Hematopoietic multipotent progenitor cell treated with erythropoietin and hydrocortisone succinate and interleukin-3 and kit ligand, for 8 days (in vitro differentiated cells): ENCODE data around the gene UST.

ENCODE experiments used
- DNase-seq: peaks from one replicate; pipeline ENCODE4 v3.0.0-alpha.2; 2015

The UST gene

GRCh38 chr6:148746363-148747144 lies at the start of gene UST:
Gene UST, plus strand, starts transcription at chr6:148747030. Its CDS starts 401 bp downstream, at chr6:148747431.
- peak; percentile 40 for DNase-seq

GRCh38 chr6:148697895-148698440 lies 48.9 kb upstream of the UST start:
- DNase-seq: no peak

- no peak for DNase-seq
Measured at GRCh38 chr6:148698671-148699180, 48.1 kb upstream of the UST start.

- DNase-seq: no peak
Measured at GRCh38 chr6:148700047-148700715, 46.6 kb upstream of the UST start.

GRCh38 chr6:148700741-148701311 lies 46.0 kb upstream of the UST start:
- DNase-seq: peak; percentile 6

GRCh38 chr6:148701375-148701774 lies 45.5 kb upstream of the UST start:
- DNase-seq: no peak

- DNase-seq: no peak
Measured at GRCh38 chr6:148703900-148704299, 42.9 kb upstream of the UST start.

- no peak for DNase-seq
Measured at GRCh38 chr6:148704400-148705246, 42.2 kb upstream of the UST start.

GRCh38 chr6:148708707-148709106 lies 38.1 kb upstream of the UST start:
- no peak for DNase-seq

GRCh38 chr6:148709577-148709976 lies 37.3 kb upstream of the UST start:
- no peak for DNase-seq

- no peak for DNase-seq
Measured at GRCh38 chr6:148711833-148712654, 34.8 kb upstream of the UST start.

GRCh38 chr6:148713033-148713738 lies 33.6 kb upstream of the UST start:
- no peak for DNase-seq

- DNase-seq: no peak
Measured at GRCh38 chr6:148713921-148714320, 32.9 kb upstream of the UST start.

- DNase-seq: no peak
Measured at GRCh38 chr6:148716811-148717210, 30.0 kb upstream of the UST start.

- no peak for DNase-seq
Measured at GRCh38 chr6:148720406-148720805, 26.4 kb upstream of the UST start.

GRCh38 chr6:148720897-148721296 lies 25.9 kb upstream of the UST start:
- DNase-seq: no peak

- DNase-seq: no peak
Measured at GRCh38 chr6:148723484-148723883, 23.3 kb upstream of the UST start.

GRCh38 chr6:148724428-148724827 lies 22.4 kb upstream of the UST start:
- DNase-seq: no peak

GRCh38 chr6:148727104-148727503 lies 19.7 kb upstream of the UST start:
- no peak for DNase-seq

- no peak for DNase-seq
Measured at GRCh38 chr6:148735989-148736388, 10.8 kb upstream of the UST start.
